ENCODE measurements around the gene ZDHHC11B.
"Not testable (repeated sequence)": the region's sequence is repeated elsewhere in the genome, so short reads cannot be mapped to it uniquely, and the experiment has no call there.

The ZDHHC11B gene

GRCh38 chr5:679166-679895, 105.2 kb downstream of the ZDHHC11B start:
- peak in 3 of 10 donors; percentile 9 to 72 (median 31) for DNase-seq
- intact Hi-C loops (cut with DNase I): not testable (repeated sequence)

- intact Hi-C loops (cut with DNase I): not testable (repeated sequence)
Measured at GRCh38 chr5:678521-678920, 106.0 kb downstream of the ZDHHC11B start.

DNA sequence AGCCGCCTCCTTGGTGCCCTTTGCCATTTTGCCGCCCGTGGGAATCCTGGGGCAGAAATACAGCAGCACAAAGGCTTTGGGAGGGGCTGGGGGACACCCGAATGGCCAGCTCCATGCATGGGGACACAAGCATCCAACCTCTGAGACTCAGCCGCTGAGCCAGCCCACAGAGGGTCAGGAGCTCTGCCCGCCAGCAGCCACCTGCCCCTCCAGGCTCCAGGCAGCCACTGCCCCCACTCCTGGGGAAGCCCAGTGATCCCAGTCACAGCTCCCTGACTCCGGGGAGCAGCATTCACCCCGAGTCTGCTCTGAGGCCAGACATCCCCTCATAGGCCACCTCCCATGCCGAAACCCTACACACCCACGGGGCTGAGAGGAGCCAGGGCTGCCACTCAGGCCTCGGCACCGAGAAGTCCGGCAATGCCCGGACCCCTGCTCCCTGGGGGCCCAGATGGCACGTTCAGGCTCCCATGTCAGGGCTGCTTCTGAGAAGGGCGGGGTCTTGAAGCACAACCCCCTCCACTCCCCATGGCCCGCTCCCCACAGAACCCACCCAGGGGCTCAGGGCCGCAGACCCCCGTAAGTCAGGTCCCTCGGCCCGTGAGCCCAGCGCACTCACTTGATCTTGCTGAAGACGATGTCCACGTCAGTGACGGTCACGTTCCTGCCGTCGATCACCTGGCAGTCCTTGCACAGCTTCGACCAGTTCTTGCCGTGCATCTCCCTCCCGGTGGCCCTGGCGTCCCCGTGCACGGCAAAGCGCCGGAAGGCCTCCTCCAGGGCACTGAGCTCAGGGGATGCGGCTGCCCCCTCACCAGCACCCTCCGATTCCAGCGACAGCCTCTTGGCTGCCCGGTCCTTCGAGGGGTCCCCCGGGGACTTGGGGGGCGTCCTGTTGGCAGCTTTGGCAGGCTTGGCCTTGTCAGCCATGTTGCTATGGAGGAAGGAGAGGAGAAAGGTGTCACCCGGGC, 107.1 kb downstream of the ZDHHC11B start:
- peak in 5 of 10 donors; percentile 1 to 84 (median 69) for DNase-seq

More at GRCh38 chr5:678521-678920, 106.0 kb downstream of the ZDHHC11B start:
- DNase-seq: peak in 4 of 10 donors; percentile 21 to 80 (median 61)

DNA sequence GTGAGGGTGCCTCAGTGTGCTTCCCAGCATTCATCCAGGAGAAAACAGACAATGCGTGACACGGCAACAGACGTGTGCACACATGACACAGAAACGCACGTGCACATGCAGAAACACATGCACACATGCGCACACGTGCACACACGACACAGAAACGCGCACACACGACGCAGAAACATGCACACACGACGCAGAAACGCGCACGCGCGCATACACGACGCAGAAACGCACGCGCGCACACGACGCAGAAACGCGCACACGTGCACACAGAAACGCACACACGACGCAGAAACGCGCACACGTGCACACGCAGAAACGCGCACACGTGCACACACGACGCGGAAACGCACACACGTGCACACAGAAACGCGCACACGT, 107.8 kb downstream of the ZDHHC11B start:
- DNase-seq: peak in 1 of 10 donors; percentile 10
- intact Hi-C loops (cut with DNase I): no loop called here

More for the DNA sequence above, 107.1 kb downstream of the ZDHHC11B start:
- intact Hi-C loops (cut with DNase I): no loop called here

- peak in 9 of 10 donors; percentile 2 to 82 (median 26) for DNase-seq
- intact Hi-C loops (cut with DNase I): no loop called here
Measured at GRCh38 chr5:675871-676698, 108.4 kb downstream of the ZDHHC11B start.

GRCh38 chr5:675111-675870, 109.2 kb downstream of the ZDHHC11B start:
- DNase-seq: peak in 7 of 10 donors; percentile 1 to 77 (median 18)
- intact Hi-C loops (cut with DNase I): no loop called here

GRCh38 chr5:674630-675011, 109.9 kb downstream of the ZDHHC11B start:
- peak in 7 of 10 donors; percentile 30 to 94 (median 64) for DNase-seq
- intact Hi-C loops (cut with DNase I): no loop called here

- intact Hi-C loops (cut with DNase I): no loop called here
- DNase-seq: peak in 7 of 10 donors; percentile 18 to 90 (median 43)
Measured at GRCh38 chr5:673831-674629, 110.5 kb downstream of the ZDHHC11B start.

- intact Hi-C loops (cut with DNase I): no loop called here
- DNase-seq: peak in 4 of 10 donors; percentile 28 to 81 (median 74)
Measured at GRCh38 chr5:673161-673830, 111.2 kb downstream of the ZDHHC11B start.

- intact Hi-C loops (cut with DNase I): no loop called here
Measured at GRCh38 chr5:672329-673160, 112.0 kb downstream of the ZDHHC11B start.

DNA sequence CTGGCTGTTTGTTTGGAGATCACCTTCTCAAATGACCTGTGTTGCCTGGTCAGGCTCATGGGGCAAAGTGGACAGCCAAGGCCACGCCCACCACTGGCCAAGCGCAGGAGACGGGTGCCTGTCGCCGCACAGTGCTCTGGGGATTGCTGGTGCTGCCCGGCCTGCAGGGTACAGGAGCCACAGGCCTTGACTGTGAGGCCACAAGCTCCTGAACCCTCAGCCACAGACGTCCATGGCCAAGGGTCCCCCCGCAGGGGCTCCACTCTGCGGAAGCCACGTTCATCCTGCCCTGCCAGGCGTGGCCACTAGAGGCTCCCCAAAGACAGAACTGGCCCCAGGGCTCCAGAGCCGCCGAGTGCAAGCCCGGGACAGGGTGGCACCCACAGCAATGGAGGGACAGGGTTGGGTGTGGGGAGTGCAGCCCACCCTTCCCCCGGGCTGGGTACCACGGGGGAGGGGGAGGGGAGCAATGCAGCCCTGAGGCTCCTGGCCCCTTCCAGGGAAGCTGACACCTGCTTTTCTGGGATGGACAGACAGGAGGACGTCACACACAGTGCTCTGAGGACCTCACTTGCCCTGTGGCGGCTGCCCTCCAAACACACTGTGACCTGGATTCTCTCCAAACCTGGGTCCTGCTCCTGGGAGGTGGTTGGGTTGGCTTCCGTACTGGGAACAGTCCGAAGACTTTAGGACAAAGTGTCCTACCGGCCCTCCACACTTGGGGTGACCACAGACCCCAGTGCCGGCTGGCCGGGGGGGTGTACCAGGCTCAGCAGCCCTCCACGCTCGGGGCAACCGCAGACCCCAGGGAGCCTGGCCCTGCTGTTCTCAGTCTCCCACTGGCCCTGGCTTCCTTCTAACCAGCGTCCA, 112.8 kb downstream of the ZDHHC11B start:
- intact Hi-C loops (cut with DNase I): loop anchor here (2.0 kb wide), 1 partner anchor 221 kb away; the partner anchor contains the start of genes BRD9 and TRIP13
- peak; percentile 71 to 98 (median 85) for DNase-seq

More at GRCh38 chr5:672329-673160, 112.0 kb downstream of the ZDHHC11B start:
- DNase-seq: peak in 9 of 10 donors; percentile 64 to 95 (median 77)

- DNase-seq: peak in 4 of 10 donors; percentile 30 to 85 (median 74)
- intact Hi-C loops (cut with DNase I): loop anchor here (2.0 kb wide), 1 partner anchor 222 kb away; the partner anchor contains the start of genes BRD9 and TRIP13
Measured at GRCh38 chr5:670396-671270, 113.9 kb downstream of the ZDHHC11B start.

GRCh38 chr5:669842-670395, 114.6 kb downstream of the ZDHHC11B start:
- DNase-seq: peak in 4 of 10 donors; percentile 9 to 84 (median 54)
- intact Hi-C loops (cut with DNase I): loop anchor here (2.0 kb wide), 1 partner anchor 223 kb away; the partner anchor contains the start of genes BRD9 and TRIP13

DNA sequence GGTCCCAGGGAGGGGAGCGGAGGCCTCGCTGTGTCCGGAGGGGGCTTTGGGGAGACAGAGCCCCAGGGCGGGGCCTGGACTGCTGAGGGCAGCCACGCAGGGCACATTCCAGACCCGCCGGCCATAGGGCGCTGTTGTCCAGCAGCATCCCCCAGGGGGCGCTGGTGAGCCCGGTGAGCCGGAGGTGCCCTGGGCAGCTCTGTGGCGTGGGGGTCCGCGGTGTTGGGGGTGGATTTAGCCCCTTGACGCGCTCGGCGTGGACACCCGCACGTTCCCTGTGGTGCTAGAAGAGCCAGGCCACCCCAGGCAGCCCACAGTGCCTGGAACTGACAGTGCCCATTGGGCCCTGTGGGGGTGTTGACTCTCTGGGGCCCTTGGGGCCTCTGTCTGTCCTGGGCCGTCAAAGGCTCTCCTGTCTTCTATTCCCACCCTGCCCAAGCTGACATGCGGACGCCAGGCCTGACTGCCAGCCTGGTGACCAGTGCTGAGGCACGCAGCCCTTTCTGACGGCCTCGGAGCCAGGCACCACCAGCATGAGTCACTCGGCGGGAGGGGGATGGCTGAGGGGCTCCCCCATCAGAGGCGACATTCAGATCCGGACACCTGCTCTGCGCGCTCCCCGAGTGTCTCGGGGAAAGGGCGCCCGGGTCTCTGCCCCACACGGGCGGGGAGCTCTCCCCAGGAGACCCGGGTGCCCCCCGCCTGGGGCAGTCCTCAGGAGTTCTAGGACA, 115.3 kb downstream of the ZDHHC11B start:
- DNase-seq: peak; percentile 83 to 99 (median 94)
- intact Hi-C loops (cut with DNase I): no loop called here
